ELF-1 (cell line): ENCODE results near the gene KAT7.

Source experiments
- DNase-seq: peaks from one replicate; pipeline ENCODE4 v3.0.0-alpha.2; 2016; ENCODE audit warnings: low read depth, low spot score

Gene KAT7

DNA sequence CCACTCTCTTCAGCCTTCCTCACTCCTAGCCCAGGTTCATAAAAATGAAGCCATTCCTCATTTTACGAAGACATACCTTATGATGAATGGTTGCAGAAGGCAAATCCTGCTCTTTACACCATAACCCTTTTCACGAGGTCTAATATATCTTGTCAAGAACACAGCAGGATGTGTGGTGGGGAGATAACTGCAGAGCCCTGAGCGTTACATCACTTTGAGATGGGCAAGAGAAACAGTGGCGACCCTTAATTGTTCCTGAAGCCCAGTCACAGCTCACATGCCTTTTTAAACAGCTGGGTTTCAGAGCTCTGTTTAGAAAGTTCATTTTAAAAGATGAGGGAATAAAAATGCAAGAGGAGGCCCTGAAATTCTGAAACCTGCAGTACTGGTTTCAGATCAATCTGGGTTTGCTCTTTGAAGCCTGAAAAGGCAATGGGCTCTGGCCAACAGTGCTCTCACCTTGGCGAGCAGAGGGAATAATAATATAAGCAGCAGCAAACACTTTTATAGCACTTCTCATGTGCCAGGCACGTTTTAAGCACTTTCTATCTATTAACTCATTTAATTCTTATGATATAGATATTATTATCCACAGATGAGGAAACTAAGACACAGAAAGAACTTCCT lies 27.4 kb upstream of the KAT7 start:
- no peak for DNase-seq

DNA sequence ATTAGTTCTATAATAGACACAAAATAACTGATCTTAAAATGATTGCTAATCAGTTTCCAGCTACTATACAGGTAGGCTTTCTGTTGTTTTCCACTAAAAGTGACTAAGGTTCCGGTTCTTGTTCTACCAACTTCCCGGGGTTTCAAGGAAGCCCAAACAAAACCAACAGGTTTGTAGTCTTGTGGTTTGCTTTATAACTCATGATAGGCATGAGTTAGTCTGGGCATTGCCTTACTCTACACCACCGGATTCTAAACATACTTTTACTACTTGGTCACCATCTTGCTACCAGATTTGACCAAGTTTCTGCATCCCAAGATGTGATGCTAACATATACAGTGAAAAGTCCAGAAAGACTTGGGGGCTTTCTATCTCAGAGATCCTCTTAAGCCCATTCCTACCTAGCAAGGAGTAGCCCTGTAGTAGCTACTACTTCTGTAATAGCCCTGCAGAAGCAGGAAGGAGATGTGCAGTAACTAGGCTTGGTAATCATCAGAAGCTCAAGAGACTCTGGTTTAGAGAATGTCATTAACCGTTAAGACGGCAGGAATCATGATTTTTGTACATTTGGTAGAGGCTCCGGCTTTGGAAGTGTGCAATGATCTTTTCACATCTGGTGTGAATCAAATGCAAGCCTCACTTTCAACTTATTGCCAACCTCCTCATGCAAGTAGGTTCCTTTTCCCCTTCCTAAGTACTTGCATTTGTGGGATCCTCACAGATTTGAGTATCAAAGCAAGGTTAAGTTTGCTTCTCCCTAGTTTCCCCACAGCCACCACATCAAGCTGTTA lies 26.1 kb upstream of the KAT7 start:
- DNase-seq: no peak

DNA sequence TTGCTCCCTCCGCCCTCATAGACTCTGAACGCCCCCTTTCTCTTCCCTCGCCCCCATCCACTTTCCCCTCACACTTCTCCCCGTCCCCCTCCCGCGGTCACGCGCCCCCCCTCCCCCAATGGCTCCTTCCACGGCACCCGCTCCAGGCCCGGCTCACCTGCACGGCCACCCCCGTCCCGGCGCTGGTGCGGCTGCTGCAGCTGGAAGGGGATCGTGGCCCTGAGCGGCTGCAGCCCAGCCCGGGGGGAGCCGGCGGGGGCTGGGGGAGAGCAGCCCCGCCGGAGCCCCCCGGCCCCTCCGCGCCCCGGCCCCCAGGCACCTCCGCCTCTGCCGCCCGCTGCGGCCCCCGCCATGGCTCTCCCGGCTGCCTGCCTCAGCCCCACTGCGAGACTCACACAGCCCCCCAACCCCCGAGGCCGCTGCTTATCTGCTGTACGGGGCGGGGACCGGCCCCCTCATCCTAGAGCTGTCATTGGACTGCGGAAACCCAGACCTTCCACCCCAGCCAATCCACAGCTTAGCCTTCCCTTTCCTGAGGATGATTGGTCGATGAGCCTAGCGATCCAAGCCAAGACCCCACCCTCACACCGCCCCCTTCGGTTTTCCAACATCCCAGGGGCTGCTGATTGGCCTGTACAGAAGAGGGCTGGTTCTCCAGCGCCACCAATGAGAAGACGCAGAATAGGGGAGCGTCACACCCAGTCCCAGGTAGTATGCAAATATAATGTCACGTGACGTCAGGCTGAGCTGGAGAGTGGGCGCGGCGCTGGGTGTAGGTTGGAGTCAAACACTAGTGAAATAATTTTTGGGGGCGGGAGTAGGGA lies 24.5 kb upstream of the KAT7 start, which contains the start of gene FAM117A:
TSS of gene FAM117A (minus strand) at position 397 of the 824 bp plus-strand sequence. CDS start at position 353, 44 bp downstream.
- peak; percentile 100 for DNase-seq

- no peak for DNase-seq
Observed at GRCh38 chr17:49764559-49765180, 23.8 kb upstream of the KAT7 start.

DNA sequence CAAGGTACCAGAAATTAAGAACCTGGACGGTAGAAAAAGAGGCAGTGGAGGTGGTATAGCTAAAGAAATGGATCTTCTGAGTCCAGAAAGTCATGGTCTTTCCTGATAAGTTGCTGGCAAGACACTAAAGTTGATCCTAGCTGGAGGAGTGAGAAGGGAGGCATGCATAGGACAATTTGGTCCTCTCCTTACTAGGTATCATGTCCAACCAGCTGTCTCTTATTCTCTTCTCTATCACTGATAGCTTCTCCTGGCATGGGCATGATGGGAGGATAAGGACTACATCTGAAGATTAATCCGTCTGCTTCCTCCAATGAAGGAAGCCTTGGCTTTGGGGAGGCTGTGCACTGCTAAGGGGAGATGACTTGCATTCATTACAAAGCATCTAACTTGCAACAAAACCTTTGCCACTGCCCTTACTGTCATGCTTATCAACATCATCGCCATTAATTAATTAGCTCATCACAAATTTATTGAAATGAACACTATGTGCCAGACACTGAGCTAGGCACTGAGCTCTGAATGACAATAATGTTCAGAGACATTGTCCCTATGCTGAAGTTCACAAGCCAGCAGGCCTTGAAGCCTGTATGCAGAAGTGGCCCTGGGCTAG lies 21.5 kb upstream of the KAT7 start:
- no peak for DNase-seq

DNA sequence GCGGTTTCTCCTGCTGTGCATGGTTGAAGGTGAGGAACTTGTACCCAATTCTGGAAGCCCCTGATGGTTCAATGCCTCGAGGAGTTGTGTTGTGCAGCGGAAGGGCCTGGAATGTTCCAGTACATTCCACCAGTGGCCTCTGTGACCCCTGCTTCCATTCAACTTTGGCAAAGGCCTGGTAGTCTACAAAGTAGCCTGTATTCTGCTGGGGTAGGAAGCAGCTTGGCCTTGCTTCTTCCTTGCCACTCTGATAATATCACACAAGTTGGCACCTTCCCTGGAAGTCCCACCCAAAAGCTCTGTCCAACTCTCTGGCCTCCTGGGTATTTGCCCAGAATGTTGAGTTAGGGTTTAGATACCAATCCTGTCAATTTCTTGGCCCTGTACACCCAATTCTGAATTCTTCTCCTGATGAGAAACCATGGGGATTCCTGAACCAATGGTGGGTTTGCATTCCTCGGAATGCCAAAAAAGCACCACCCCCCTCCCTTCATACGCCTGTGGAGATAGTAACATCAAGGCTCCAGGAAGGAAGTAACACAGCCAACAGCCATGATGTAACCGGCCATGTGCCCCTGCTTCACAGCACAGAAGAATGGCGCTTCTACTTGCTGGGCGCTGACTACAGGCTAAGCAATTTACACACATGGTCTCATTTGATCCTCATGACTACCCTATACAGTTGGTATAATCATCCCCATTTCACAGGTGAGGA lies 12.8 kb upstream of the KAT7 start:
- peak; percentile 53 for DNase-seq

GRCh38 chr17:49776551-49777300 lies 11.8 kb upstream of the KAT7 start:
- DNase-seq: no peak

- no peak for DNase-seq
Observed at GRCh38 chr17:49777563-49777962, 10.9 kb upstream of the KAT7 start.

- DNase-seq: no peak
Observed at GRCh38 chr17:49779156-49779738, 9.2 kb upstream of the KAT7 start.

GRCh38 chr17:49779739-49780231 lies 8.7 kb upstream of the KAT7 start:
- no peak for DNase-seq

GRCh38 chr17:49783071-49783715 lies 5.3 kb upstream of the KAT7 start:
- DNase-seq: no peak

- no peak for DNase-seq
Observed at GRCh38 chr17:49783791-49784190, 4.7 kb upstream of the KAT7 start.

DNA sequence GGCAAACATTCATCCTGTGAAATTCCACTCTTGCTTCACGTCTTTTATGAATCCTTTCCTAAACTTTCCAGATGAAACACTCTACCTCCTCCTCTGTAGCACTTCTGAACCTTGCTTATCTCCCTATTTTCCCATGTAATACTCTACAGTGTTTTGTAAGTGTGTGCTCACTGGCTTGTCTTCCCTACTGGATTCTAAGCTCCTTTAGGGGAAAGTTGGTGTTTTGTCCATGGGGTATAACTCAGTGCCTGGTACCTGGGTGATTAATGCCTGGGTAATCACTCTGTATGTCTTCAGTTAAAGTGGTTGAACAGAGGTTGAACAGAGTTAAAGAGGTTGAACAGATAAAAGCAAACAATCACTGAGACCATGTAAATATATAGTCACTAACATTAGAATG lies 3.8 kb upstream of the KAT7 start:
- no peak for DNase-seq

DNA sequence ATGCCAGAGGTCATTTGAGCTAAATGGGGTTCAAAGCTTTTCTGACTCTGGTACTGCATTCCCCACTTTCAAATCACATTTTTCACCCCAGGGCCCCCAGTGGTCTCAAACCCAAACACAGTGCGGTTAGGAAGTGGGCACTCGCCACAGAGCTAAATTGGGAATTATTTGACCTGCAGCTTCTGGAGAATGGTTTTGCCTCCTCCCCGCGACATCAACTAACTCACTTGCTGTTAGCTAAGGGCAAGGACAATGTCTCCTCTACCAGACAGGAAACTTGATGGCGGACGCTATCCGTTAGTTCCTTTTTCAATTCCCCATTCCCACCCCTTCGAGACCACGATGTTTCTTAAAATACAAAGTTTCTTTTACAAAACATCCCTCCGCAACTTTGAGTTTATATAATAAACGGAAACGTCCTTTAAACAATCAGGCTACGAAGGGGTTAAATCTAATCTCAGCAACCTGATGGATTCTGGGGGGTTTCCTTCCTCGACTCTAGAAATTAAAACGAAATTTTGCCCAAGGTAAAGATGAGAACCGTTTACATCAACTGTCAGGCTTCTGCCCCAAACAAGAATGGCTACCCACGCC lies 500 bp upstream of the KAT7 start:
- no peak for DNase-seq

DNA sequence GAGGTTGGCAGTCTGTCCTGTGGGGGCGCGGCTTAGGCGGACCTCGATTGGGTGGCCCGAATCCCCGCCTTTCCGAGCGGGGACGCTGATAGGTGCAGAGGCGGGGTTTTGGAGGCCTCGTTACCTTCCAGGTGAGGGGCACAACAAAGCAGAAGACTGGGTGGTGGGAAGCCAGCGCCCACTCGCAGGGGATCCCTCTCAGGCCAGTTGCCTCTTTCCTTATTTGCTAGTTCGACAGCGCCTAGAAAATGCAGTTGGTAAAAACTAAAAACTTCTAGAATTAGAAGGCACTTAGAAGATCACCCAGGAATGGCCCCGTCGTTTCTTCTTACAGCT lies 730 bp downstream of the KAT7 start:
- DNase-seq: no peak

DNA sequence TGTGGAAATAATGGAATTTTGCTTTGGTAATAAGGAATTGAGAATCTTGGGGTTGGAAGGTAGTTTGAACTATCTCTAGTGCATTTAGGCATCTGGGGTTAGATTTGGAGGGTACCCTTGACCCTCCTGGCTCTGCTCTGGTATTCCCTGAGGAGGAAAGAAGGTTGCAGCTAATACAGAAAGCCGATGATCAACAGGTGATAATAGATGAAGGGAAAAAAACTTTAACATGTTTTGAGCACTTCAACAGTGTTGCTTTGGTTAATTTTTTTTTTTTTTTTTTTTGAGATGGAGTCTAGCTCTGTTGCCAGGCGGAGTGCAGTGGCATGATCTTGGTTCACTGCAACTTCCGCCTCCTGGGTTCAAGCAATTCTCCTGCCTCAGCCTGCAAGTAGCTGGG lies 4.8 kb downstream of the KAT7 start:
- DNase-seq: no peak

DNA sequence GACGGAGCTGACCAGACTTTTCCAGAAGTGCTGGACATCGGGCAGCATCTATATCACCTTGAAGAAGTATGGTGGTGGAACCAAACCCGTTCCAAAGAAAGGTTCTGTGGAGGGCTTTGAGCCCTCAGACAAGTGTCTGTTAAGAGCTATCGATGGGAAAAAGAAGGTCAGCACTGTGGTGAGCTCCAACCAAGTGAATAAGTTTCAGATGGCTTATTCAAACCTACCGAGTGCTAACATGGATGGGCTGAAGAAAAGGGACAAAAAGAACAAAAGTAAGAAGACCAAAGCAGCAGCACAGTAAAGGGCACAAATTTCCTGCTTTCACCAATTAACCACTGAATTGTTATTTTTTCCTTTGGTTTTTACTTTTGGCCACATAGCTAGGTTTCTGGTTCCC lies 6.9 kb downstream of the KAT7 start:
- DNase-seq: no peak

- no peak for DNase-seq
Observed at GRCh38 chr17:49798182-49798581, 9.7 kb downstream of the KAT7 start.

- DNase-seq: no peak
Observed at GRCh38 chr17:49798738-49799137, 10.3 kb downstream of the KAT7 start.
